Calu3 (cell line): ENCODE results near the gene CELF4. TPM values are rescaled to one million over a fixed set of nuclear protein-coding genes. Genes with fewer than 3 reads are reported as not detected.

ENCODE experiments used
- BruUV-seq: library from RNA; stranded (reverse); fragments of 400-500 nt; replicated peaks from 2 replicates; lab custom pipeline; 2021; lab: Mats Ljungman, UMichigan
- CTCF ChIA-PET: fragments of 300-600 bp; sonication (Branson Sonifier 250); formaldehyde crosslinking; loops from one replicate; lab custom pipeline; 2022; ENCODE audit warnings: antibody characterized with exemption; lab: Charles Lee
- DNase-seq: peaks from one replicate; pipeline ENCODE4 v3.0.0; 2022
- H3K27ac Mint-ChIP-seq: one replicate; pipeline ENCODE4 v1.8.0; 2022; ENCODE audit warnings: mixed read lengths; ENCODE audit not compliant: unreplicated experiment
- H3K27me3 Mint-ChIP-seq: one replicate; pipeline ENCODE4 v1.8.0; 2022; ENCODE audit warnings: mixed read lengths; ENCODE audit not compliant: unreplicated experiment
- H3K36me3 Mint-ChIP-seq: one replicate; pipeline ENCODE4 v1.8.0; 2022; ENCODE audit warnings: mild to moderate bottlenecking, moderate library complexity, mixed read lengths; ENCODE audit not compliant: insufficient read depth, unreplicated experiment
- H3K4me1 Mint-ChIP-seq: one replicate; pipeline ENCODE4 v1.8.0; 2022; ENCODE audit warnings: mild to moderate bottlenecking, low read depth, mixed read lengths; ENCODE audit not compliant: unreplicated experiment
- H3K4me3 Mint-ChIP-seq: one replicate; pipeline ENCODE4 v1.8.0; 2022; ENCODE audit warnings: mild to moderate bottlenecking, low read depth, moderate library complexity, mixed read lengths; ENCODE audit not compliant: unreplicated experiment
- H3K9me3 Mint-ChIP-seq: one replicate; pipeline ENCODE4 v1.8.0; 2022; ENCODE audit warnings: low read depth, mixed read lengths; ENCODE audit not compliant: unreplicated experiment
- CTCF ChIP-seq: fragments of 200-600 bp; IDR thresholded peaks from one replicate; pipeline ENCODE4 v1.8.0; 2022; ENCODE audit warnings: antibody characterized with exemption; ENCODE audit not compliant: unreplicated experiment
- intact Hi-C: fragments of 100-400 bp; cut with micrococcal nuclease; formaldehyde crosslinking; loops from one replicate; pipeline ENCODE4 v1.10.0; 2022; ENCODE audit not compliant: unreplicated experiment
- total RNA-seq: library from RNA; stranded (reverse); gene quantifications from 2 replicates; pipeline ENCODE4 v1.2.3, GENCODE V29; 2022

The CELF4 gene
- total RNA-seq, 1 experiment from 2014 or later, result 7.8 TPM

- Mint-ChIP-seq H3K9me3 (no peaks in the 10 kb centered on the region), H3K36me3 (no peaks in the 10 kb centered on the region), H3K4me1 (peaks cover 5% of the 10 kb centered on the region), H3K27me3 (peaks cover 96% of the 10 kb centered on the region), H3K27ac (no peak overlapping the region), H3K4me3 (no peak overlapping the region)
- intact Hi-C loops, result loop anchor here (10.0 kb wide), 1 partner anchor 404 kb away; no protein-coding TSS in a partner anchor
- TF ChIP-seq CTCF, result no peak
- BruUV-seq, result no TSS peak
- DNase-seq, result no peak
- CTCF ChIA-PET, result no interaction called here
Observed at GRCh38 chr18:37348729-37349128, 216.9 kb downstream of the CELF4 start.

GRCh38 chr18:37346048-37346447 lies 219.6 kb downstream of the CELF4 start:
- no peaks in the 10 kb centered on the region for H3K9me3 Mint-ChIP-seq
- intact Hi-C loops, result loop anchor here (10.0 kb wide), 1 partner anchor 401 kb away; no protein-coding TSS in a partner anchor
- H3K27ac Mint-ChIP-seq, result no peak overlapping the region
- no peaks in the 10 kb centered on the region for H3K36me3 Mint-ChIP-seq
- DNase-seq, result no peak
- BruUV-seq, result no TSS peak
- TF ChIP-seq CTCF, result no peak
- no peak overlapping the region for H3K4me3 Mint-ChIP-seq
- CTCF ChIA-PET, result no interaction called here
- peaks cover 7% of the 10 kb centered on the region for H3K4me1 Mint-ChIP-seq
- peaks cover 100% of the 10 kb centered on the region for H3K27me3 Mint-ChIP-seq

GRCh38 chr18:37343542-37343851 lies 222.1 kb downstream of the CELF4 start:
- Mint-ChIP-seq H3K9me3 (no peaks in the 10 kb centered on the region), H3K27ac (no peak overlapping the region), H3K27me3 (peaks cover 100% of the 10 kb centered on the region), H3K36me3 (no peaks in the 10 kb centered on the region), H3K4me1 (peaks cover 7% of the 10 kb centered on the region), H3K4me3 (no peak overlapping the region)
- CTCF ChIA-PET, result interaction anchor here (0.6 to 1.4 kb wide), 7 partner anchors 14 to 968 kb away, joined by 3 to 9 read pairs (median 5); no protein-coding TSS in a partner anchor
- TF ChIP-seq CTCF, result no peak
- no TSS peak for BruUV-seq
- intact Hi-C loops, result loop anchor here (10.0 kb wide), 1 partner anchor 399 kb away; no protein-coding TSS in a partner anchor
- no peak for DNase-seq

GRCh38 chr18:37341473-37342086 lies 224.0 kb downstream of the CELF4 start:
- intact Hi-C loops, result loop anchor here (10.0 kb wide), 1 partner anchor 397 kb away; no protein-coding TSS in a partner anchor
- no peak overlapping the region for H3K4me3 Mint-ChIP-seq
- H3K4me1 Mint-ChIP-seq, result peaks cover 7% of the 10 kb centered on the region
- no peaks in the 10 kb centered on the region for H3K9me3 Mint-ChIP-seq
- CTCF ChIA-PET, result no interaction called here
- DNase-seq, result no peak
- no peaks in the 10 kb centered on the region for H3K36me3 Mint-ChIP-seq
- TF ChIP-seq CTCF, result no peak
- H3K27ac Mint-ChIP-seq, result no peak overlapping the region
- peaks cover 100% of the 10 kb centered on the region for H3K27me3 Mint-ChIP-seq
- no TSS peak for BruUV-seq
